Measurements from ENCODE around the gene CYP24A1. TPM values are rescaled to one million over a fixed set of nuclear protein-coding genes. Genes with fewer than 3 reads are reported as not detected.

CYP24A1 gene
- total and polyA plus RNA-seq, 2 of the 13 experiments (the other 11 are each of a cell fraction or from before 2014, with no cell fraction given) = 9.4 to 32.7 TPM

DNA sequence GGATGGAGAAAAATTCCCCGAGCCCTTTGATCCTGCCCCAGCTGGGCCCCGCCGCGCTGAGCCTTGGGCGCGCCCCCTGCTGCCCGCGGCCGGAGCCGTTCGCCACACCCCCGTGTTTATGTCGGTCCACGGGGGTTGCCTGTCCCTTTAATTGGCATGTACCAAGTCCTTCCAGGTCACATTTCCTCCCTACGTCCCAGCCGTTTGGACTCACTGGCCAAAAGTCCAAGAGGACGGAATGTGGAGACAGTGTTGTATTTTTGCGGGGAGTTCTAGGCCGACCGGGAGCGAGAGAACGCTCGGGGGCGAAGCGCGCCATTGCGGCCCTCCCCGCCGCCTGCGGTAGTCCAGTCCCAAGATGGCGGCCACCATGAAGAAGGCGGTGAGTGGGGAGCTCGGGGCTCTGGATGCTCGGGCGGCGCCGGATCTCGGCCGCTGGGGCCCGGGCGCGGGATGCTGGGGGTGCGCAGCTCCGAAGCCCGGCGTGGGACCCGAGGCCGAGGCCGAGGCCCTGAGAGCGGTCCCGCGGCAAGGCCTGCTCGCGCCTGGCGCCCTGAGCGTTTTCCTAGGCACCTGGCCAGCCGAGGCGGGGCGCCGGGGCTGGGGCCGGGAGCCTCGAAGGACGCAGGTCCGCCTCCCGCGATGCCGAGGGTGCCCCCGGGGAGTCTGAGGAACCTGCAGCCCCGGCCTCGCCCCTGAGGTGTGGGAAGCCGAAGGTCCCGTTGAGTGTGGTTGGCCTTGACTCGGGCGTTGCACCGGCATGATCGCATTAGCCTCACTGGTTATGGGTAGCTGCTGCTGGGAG is 34.2 kb upstream of the CYP24A1 start, which contains the start of gene PFDN4 (continued):
- TF ChIP-seq, protein P1, sequence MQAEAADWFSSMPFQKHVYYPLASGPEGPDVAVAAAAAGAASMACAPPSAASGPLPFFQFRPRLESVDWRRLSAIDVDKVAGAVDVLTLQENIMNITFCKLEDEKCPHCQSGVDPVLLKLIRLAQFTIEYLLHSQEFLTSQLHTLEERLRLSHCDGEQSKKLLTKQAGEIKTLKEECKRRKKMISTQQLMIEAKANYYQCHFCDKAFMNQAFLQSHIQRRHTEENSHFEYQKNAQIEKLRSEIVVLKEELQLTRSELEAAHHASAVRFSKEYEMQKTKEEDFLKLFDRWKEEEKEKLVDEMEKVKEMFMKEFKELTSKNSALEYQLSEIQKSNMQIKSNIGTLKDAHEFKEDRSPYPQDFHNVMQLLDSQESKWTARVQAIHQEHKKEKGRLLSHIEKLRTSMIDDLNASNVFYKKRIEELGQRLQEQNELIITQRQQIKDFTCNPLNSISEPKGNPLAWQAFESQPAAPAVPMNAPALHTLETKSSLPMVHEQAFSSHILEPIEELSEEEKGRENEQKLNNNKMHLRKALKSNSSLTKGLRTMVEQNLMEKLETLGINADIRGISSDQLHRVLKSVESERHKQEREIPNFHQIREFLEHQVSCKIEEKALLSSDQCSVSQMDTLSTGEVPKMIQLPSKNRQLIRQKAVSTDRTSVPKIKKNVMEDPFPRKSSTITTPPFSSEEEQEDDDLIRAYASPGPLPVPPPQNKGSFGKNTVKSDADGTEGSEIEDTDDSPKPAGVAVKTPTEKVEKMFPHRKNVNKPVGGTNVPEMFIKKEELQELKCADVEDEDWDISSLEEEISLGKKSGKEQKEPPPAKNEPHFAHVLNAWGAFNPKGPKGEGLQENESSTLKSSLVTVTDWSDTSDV (CRISPR knock-in tag; IDR thresholded peaks at IDR 0.05) = peak; percentile 92; the same call in 1 of the 2 replicates
- no peak for TF ChIP-seq GTF2F1 (IDR thresholded peaks at IDR 0.05; ENCODE audit: low read length)
- TF ChIP-seq PAWR (CRISPR knock-in tag; IDR thresholded peaks at IDR 0.05; ENCODE audit: borderline replicate concordance) = no peak
- TF ChIP-seq ZNF34 (CRISPR knock-in tag; IDR thresholded peaks at IDR 0.05; ENCODE audit: borderline replicate concordance) = no peak
- TF ChIP-seq EHMT2 (IDR thresholded peaks at IDR 0.05; ENCODE audit: borderline replicate concordance, low read depth, low read length) = no peak
- no peak for TF ChIP-seq SP1 (IDR thresholded peaks at IDR 0.05)
- peak; percentile 79 for TF ChIP-seq SP1 (CRISPR knock-in tag; IDR thresholded peaks at IDR 0.05)
- peak; percentile 66; the same call in 1 of the 2 replicates for TF ChIP-seq ZBTB21 (CRISPR knock-in tag; IDR thresholded peaks at IDR 0.05)
- peak; percentile 99 for TF ChIP-seq ZFY (CRISPR knock-in tag; IDR thresholded peaks at IDR 0.05)
- peak; percentile 47; the same call in 1 of the 2 replicates for TF ChIP-seq NCOR1 (IDR thresholded peaks at IDR 0.05; ENCODE audit: borderline replicate concordance, low read length)
- no peak for TF ChIP-seq SRSF4 (IDR thresholded peaks at IDR 0.05; ENCODE audit: low read depth, low read length, poor library complexity, severe bottlenecking)
- no peak for TF ChIP-seq ZNF251 (CRISPR knock-in tag; IDR thresholded peaks at IDR 0.05)
- TF ChIP-seq ZNF816 (CRISPR knock-in tag; IDR thresholded peaks at IDR 0.05; ENCODE audit: borderline replicate concordance) = no peak; the same call in none of the 2 replicates
- peak; percentile 92 for TF ChIP-seq IRX3 (CRISPR knock-in tag; IDR thresholded peaks at IDR 0.05; ENCODE audit: borderline replicate concordance, low read depth)
- TF ChIP-seq SMAD1 (CRISPR knock-in tag; IDR thresholded peaks at IDR 0.05; ENCODE audit: borderline replicate concordance, low read depth) = peak; percentile 99
- peak; percentile 99 for TF ChIP-seq RBM39 (IDR thresholded peaks at IDR 0.05; ENCODE audit: low read depth, low read length, poor library complexity, severe bottlenecking)
- TF ChIP-seq, protein P2, sequence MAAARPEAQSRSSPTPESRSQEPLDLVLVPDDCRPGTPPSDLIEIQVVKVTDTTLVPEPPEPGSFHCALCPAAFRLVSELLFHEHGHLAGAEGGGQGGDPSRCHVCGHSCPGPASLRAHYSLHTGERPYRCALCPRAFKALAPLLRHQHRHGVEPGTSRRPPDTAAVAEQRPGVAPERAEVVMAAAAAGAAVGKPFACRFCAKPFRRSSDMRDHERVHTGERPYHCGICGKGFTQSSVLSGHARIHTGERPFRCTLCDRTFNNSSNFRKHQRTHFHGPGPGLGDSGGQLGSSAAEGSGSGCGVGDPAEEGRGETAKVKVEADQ (CRISPR knock-in tag; IDR thresholded peaks at IDR 0.05; ENCODE audit: borderline replicate concordance) = peak; percentile 84; the same call in 1 of the 2 replicates
- peak; percentile 96 for TF ChIP-seq ARHGAP35 (CRISPR knock-in tag; IDR thresholded peaks at IDR 0.05; ENCODE audit: borderline replicate concordance)
- TF ChIP-seq ZNF549 (CRISPR knock-in tag; IDR thresholded peaks at IDR 0.05) = no peak
- TF ChIP-seq MED1 (CRISPR knock-in tag; IDR thresholded peaks at IDR 0.05) = peak; percentile 64
- TF ChIP-seq NR2F6 (IDR thresholded peaks at IDR 0.05) = no peak; the same call in 1 of the 2 replicates
- TF ChIP-seq NR2F6 (CRISPR knock-in tag; IDR thresholded peaks at IDR 0.05) = peak; percentile 86
- peak; percentile 83 for TF ChIP-seq AGO1 (IDR thresholded peaks at IDR 0.05; ENCODE audit: low read depth, low read length, poor library complexity, severe bottlenecking)
- TF ChIP-seq, protein P3, sequence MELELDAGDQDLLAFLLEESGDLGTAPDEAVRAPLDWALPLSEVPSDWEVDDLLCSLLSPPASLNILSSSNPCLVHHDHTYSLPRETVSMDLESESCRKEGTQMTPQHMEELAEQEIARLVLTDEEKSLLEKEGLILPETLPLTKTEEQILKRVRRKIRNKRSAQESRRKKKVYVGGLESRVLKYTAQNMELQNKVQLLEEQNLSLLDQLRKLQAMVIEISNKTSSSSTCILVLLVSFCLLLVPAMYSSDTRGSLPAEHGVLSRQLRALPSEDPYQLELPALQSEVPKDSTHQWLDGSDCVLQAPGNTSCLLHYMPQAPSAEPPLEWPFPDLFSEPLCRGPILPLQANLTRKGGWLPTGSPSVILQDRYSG (CRISPR knock-in tag; IDR thresholded peaks at IDR 0.05) = peak; percentile 88; the same call in 1 of the 2 replicates
- peak; percentile 32; the same call in 1 of the 2 replicates for TF ChIP-seq MYNN (CRISPR knock-in tag; IDR thresholded peaks at IDR 0.05; ENCODE audit: low read depth)
